DMS53 (cell line): ENCODE data around the gene IL17REL.

Experiments
- DNase-seq: peaks from one replicate; lab custom pipeline; 2025; lab: John Stamatoyannopoulos, UW

The IL17REL gene

DNA sequence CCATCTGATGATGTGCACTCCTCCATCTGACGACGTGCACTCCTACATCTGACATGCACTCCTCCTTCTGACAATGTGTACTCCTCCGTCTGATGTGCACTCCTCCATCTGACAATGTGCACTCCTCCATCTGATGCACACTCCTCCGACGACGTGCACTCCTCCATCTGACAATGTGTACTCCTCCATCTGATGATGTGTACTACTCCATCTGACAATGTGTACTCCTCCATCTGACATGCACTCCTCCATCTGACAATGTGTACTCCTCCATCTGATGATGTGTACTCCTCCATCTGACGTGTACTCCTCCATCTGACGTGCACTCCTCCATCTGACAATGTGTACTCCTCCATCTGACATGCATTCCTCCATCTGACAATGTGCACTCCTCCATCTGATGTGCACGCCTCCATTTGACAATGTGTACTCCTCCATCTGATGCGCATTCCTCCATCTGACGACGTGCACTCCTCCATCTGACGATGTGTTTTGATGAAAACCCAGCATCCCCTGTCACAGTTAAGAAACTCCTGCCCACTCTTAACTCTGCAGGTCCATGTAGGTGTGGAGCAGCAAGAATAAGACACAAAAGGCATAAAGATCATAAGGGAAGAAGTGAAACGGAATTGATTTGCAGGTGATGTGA, 9.7 kb upstream of the IL17REL start:
- DNase-seq: no peak

DNA sequence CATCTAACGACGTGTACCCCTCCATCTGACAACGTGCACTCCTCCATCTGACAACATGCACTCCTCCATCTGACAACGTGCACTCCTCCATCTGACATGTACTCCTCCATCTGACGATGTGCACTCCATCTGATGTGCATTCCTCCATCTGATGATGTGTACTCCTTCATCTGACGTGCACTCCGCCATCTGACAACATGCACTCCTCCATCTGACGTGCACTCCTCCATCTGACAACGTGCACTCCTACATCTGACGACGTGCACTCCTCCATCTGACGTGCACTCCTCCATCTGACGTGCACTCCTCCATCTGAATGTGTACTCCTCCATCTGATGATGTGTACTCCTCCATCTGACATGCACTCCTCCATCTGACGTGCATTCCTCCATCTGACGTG, 8.0 kb upstream of the IL17REL start:
- DNase-seq: no peak

DNA sequence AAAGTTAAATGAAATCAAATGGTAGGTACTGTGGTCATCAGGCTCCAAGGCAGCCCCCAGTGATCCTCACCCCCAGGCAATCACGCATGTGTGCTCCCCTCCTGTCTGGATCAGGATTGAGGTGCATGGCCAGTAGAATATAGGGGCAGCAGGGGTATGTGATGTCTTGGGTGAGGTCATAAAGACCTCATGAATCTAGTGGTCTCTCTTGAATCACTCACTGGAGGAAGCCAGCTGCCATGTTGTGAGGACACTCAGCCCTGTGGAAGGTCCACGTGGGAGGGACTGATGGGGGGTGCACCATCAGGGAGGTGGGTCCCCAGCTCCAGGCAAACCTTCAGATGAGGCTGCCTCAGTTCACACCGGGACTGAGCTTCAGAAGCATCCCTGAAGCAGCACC, 6.8 kb upstream of the IL17REL start:
- DNase-seq: no peak

DNA sequence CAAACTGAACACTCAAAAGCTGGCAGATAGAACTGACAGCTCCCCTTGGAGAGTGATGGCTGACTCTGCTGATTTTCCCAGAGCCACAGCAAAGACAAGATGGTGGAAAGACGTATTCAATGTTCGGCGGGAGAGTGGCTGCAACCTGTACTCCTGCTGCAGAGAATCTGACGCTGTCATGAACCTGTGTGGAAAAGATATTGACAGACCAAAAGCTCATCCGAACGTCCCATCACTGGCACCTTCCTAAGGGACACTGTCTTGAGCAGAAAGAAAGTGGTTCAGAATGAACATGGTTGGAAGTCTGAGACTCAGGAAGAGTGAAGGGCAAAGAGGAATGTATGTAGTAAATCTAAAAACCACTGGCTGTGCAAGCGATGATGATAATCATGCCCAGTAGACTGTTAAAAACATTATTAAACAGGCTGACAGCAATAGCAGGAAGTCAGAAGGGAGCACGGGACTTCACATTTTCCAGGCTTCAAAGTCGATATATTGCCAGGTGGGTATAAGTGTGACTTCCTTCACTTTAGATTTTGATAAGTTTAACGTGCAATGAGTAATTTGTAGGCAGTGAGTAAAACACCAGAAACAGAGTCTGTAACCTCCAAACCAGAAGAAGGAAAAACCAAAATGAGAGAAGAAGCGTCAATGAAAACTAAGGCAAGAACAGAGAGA, 6.2 kb upstream of the IL17REL start:
- no peak for DNase-seq

DNA sequence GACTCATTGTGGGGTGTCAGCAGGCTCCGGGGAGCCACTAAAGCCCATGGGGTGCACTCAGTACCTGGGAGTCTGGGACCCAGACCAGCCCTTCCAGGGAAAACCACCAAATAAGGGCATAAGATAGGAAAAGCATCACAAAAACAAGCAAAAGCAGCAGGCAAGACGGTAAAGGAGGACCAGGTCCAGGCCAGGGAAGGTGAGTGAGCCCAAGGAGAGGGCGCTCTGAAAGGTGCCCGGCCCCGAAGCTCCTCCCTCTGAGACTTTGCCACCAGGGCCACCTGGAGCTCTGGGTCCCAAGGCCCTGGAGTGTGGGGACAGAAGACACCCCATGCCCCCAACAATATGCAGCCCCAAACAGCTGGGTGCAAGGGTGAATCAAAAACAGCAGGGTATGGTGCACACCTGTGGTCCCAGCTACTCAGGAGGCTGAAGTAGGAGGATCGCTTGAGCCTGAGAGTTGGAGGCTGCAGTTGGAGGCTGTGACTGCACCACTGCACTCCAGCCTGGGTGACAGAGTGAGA, 5.2 kb upstream of the IL17REL start:
- DNase-seq: no peak

DNA sequence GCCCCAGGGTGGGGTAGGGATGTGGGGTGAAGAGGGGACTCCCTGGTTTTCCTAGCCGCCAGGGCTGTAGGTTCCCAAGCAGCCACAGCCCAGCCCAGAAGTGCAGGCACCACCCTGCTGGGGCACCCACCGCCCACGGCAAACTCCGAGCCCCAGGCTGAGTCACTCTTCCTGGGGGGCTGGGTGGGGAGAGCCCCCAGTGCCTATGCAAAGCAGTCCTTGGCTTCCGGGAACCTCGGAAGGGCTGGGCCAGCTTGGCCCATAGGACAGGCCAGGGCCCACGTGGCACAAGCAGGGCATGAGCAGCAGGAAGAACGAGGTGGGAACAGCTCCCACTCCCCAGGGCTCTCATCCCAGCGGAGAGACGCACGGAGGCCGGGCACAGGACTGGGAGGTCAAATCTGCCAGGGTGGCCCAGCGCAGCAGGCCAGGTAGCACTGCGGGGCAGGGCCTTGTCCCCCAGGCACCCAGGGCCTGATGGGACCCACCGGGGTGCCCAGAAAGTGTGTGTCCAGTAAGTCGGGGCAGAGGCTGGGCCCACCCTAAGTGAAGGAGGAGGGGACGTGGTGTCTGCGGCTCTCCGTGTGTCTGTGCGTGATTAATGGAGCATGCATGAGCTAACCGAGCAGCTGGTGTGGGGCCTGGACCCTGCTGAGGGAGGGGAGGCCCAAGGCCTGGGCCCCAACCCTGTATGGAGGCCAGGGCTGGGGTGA, 4.6 kb upstream of the IL17REL start:
- DNase-seq: no peak

DNA sequence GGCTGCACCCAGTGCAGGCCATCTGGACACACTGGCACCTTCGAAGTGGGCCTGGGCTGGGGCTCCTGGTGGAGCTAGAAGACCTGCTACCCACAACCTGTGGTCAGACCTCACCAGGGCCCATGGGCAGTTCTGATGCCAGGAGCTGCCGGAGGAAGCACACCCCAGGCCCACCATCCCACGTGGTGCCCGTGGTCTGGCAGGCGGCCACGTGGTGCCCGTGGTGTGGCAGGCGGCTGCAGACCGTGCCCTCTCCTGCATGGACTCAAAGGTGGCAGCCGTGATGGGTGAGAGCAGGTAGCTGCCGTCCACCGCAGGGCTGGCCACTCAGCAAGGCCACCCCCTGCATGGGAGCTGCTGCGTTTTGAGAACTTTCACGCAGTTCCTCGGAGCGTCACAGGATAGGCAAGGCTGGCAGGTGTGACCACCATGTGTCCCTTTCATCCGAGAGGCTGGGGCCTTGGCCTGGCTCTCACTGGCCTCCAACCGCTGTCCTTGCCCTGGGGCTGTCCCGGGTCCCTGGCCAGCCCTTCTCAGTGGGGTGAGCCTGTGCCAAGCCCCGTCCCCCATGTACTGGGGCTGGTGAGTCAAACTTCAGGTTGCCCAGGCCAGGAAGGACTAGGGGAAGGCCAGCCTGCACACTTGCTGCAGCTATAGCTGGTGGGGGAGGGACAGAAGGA, 3.9 kb upstream of the IL17REL start:
- no peak for DNase-seq

DNA sequence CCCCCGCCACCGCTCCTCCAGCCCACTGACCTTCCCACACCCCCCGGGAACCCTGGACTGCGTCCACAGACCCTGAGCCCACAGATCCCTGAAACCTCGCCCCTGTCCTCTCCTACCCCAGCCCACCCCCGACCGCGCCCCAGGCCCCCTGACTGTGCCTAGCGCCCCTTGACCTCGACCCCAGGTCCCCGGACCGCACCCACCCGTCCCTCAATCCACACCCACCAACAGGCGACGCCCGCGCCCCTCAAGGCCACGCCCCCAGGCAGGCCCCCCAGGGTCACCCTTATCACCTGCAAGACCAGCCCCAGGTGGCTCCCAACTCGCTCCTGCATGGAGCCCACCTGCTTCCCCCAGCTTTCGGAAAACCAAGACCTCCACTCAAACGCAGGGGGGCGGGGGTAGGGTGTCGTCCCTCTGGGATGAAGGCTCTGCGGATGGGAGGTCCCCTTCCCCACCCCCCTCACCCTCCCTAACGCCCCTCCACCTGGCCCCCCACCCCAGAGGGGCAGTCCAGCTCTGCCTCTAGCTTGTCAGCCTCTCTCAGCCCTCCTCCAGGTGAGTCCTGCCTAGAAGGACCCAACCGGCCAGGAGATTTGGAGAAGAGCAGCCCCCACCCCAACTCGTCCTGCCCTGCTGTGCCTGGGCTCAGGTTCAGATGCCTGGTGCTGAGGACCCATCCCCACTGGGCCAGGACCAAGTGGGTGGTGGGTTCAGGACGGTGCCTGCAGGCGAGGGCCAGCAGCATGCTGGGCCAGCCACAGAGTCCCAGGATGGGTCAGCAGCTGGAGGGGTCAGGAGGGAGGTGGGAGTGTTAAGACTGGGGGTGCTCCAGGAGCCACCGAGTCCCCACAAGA, 3.1 kb upstream of the IL17REL start:
- DNase-seq: no peak

DNA sequence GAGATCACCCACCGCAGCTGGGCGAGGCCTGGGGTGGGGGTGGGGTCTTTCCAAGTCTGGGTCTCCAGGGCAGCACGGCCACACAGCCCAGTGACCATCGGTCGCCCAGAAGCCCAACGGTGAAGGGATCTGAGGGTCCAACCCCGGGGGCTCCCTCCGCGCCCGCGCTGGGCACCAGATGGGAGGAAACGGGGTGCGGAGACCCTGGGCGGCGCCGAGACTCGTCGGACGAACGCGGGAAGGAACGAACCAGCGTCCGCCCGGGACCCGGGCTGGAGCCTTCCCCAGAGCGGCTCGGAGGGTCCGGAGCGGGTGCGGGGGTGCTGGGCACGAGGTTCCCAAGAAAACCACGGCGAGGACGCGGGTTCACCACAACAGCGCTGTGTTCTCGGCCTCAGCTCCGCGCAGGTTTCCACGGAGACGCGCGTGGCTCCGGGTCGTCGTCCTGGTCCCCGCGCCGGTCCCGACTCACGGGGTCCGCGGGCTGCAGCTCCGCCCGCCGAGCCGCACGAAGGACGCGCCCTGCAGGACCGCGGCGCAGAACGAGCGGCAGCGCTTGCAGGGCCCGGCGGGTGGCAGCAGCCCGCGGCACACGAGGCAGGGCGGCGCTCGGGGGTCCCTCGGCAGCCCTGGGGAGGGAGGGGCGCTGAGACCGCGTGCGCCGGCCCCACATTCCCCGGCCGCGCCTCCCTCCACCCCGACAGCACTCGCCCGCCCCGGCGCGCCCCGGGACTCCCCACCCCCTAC, 2.3 kb upstream of the IL17REL start:
- no peak for DNase-seq

DNA sequence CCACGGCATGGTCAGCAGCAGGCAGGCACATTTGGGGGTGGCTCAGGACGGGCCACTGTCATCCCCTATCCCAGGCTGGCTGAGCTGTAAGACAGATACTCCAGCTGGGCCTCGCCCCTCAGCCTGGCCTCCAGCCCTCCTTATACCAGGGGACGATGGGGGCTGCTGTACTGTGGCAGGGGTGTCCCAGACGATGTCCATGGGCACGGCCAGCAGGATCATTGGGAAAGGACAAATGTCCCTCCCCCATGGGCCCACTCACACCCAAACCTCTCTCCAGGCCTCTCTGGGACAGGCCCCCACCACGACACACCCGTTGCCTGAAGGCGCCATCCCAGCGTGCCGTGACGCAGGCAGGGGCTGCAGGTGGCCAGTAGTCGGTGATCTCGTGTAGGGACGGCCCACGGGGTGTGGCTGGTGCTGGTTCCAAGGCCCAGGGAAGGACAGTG, 1.5 kb upstream of the IL17REL start:
- DNase-seq: no peak

DNA sequence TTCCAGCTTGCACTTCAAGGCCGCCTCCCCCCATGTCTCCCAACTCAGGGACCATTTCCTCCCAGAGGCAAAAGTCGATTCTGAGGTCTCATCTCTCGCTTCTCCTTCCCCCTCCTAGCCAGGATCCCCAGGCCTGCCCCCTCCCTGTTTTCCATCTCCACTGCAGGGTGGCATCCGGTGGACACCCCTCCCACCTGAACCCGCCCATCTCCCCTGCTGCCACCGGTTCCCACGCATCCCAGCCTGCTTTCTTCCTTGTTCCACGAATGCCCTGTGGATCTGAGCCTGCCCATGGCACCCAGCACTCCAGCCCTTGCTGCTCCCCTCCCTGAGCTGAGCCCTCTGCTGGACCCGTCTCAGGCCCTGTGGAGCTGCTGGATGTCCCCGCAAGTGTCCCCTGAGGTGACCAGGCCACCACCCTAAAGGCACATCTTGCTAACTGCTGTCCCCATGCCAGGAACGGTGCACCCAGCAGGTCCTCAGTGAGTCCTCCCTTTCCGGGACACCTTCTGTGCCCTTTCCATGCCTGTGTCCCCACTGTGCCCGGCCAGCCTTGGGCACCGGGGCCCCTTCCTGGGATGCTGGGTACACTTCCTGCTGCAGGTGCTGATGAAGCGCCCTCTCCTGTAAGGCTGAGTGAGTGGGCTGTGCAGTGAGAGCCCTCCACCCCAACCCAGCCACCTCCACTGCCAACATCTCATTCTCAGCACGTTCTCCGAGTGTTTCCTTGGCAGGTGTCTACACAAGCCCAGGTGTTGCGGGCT, 936 bp downstream of the IL17REL start:
- DNase-seq: peak; percentile 62

DNA sequence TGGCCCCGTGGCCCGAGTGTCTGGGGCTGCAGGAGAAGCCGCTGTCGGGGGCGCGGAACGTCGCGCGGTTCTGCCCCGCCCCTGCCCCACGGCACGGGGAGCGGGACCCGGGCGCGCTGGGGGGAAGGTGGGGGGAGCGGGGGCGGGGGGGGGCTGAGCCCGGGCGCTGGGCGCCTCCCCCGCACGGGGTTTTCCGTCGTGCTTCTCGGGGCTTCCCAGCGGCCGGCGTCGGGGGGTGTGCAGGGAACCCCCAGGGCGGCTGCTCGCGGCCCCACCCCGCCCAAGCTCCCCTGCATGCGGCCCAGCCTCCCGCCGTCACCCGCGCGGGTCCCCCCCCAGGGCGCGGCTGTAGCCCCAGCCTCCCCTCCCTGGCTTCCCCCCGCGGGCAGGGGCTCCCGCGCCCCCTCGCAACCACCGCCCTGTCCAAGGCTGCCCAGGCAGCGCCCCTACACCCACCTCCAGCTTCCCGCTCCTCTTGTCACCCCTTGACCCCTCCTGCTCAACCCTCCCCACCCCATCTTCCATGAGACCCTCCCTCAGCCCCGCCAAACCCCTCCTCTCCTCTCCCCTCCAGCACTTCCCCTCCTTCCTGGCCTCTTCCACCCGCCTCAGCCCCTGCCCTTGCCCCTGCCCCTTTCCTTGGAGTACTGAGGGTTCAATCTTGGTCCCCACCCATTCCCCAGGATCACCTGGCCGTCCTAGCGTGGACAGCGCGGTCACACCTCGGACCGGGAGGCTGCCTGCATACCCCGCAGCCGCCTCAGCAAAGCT, 1.7 kb downstream of the IL17REL start:
- DNase-seq: no peak

DNA sequence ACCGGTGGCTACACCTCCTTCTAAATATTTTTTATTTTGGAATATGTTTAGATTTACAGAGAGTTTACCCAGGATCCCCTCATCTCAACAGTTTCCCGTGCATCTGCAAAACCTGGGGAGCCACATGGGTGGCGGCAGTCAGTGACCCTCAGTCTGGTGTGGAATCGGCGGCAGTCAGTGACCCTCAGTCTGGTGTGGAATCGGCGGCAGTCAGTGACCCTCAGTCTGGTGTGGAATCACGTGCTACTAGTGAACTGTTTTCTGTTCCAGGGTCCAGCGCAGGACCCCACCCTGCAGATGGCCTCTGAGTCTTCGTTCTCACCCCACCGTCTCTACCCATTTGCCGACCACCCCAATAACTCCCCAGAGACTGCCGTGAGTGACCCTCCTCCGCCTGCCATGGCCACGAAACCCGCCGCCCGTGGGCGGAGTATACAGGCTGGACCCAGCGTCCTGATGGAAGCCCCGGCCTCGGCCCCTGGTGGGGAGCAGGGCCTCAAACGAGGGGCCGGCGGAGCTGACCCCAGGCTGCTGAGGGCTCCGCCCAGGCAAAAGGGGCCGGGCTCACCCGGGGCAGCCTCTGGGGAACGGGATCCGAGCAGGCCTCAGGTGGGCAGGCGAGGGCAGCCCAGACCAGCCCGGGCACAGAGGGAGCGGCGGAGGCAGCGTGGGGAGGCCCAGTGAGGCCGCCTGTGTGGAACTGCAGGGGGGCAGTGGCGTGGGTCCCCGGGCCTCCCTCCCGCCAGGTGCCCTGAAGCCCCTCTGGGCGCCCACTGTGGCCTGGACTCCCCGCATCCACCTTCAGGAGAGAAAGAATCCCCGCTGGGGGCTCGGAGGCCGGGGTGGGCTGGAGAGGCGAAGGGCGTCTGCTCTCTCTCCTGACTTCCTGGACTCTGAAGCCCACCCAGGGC, 2.5 kb downstream of the IL17REL start:
- no peak for DNase-seq

DNA sequence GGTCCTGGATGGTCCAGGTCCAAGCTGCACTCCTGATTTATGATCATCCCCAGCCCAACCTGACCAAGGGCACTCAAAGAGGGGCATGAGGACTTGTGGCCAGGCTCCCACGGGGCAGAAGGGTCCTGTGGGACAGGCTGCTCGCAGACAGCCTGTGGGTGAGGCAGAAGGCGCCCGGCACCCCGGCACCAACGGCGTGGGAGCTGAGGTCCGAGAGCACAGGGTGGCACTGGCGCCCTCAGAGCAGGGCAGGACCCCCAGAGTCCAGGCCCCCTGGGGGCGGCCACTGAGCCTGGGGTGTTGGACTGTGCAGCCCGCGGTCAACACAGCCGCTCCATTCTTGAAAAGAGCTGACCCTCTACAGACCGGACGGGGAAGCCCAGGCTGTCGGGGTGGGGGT, 3.3 kb downstream of the IL17REL start:
- no peak for DNase-seq

DNA sequence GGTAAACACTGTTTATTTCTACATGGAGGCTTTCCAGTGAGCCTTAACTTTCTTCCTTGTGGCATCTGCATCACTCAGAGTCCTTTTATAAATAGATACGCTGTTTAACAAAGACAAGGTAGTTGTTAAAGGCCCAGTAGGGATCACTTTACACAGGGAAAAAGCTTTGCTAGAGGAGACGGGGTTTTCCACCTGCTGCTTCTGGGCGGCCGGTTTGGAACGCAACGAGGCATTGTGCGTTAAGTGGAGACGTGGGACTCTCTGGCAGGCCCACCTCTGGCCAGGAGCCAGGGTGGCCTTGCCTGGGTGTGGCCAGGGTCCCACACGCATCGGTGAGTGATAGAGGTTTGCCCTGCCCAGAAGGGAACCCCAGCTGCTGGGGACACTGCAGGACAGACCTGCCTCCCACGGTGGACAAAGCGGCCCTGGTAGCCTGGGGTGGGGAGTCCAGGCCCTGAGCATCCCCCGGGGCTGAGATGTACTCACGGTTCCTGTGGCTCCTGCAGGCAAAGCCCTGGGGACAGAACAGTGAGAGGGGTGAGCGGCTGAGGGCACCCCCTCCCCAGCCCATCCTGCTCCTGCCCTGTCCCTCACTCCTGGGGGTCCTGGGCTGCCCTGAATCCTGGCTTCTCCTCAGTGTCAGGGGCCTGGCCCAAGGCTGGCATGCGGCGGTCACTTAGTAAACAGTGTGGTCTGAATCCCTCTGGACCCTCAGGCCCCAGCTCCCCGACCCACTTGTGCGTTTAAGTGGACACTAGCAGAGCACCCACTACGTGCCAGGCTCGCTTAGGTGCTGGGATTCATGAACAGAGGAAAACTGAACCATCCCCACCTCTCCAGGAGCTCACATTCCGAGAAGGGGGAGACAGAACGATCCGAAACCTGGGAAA, 4.2 kb downstream of the IL17REL start:
- peak; percentile 44 for DNase-seq

DNA sequence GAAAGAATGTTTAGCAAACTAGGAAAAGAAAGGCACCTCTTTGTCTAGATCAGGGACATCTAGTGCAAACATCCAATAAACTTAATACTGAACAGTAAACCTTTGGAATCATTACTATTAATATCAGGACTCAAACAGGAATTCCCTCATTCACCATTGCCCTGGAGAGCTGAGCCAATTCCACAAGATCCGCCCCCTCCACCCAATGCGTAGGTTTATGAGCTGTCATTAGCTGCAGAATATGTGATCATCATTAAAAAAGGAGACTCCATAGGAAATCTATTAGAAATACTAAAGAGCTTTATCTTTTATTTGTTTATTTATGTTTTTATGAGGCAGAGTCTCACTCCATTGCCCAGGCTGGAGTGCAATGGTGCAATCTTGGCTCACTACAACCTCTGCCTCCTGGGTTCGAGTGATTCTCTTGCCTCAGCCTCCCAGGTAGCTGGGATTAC, 5.5 kb downstream of the IL17REL start:
- no peak for DNase-seq

DNA sequence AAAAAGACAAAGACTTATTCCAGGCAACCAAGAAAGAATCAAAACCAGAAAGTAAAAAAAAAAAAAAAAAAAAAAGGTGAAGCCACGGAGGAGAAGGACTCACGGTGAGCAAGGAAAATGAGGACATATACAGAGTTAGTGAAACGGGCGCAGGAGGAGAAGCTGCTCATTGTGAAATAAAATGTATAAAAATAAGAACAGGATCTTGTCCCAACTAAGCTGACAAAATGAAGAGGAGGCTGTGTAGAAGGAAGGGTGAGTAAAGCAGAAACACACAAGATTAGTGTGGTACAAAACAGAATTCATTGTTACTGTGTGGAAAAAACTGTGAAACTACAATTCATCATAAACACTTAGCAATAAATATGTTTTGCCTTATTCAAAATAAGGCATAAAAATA, 7.6 kb downstream of the IL17REL start:
- DNase-seq: no peak
